Ectodermal cell (in vitro differentiated cells): ENCODE data around the gene CHST2.
"Not testable (repeated sequence)": the region's sequence is repeated elsewhere in the genome, so short reads cannot be mapped to it uniquely, and the experiment has no call there.

Experiments used
- H3K27ac ChIP-seq: 2 replicates; pipeline ENCODE4 v1.7.0; 2013; ENCODE audit warnings: mild to moderate bottlenecking, low read depth, low read length; ENCODE audit not compliant: insufficient read depth, poor library complexity, severe bottlenecking
- H3K27me3 ChIP-seq: 2 replicates; pipeline ENCODE4 v1.7.0; 2013; ENCODE audit warnings: mild to moderate bottlenecking, low read length; ENCODE audit not compliant: insufficient read depth, control insufficient read depth, poor library complexity, severe bottlenecking
- H3K36me3 ChIP-seq: one replicate; pipeline ENCODE4 v1.7.0; 2013; ENCODE audit warnings: low read length; ENCODE audit not compliant: control insufficient read depth, insufficient read depth
- H3K4me1 ChIP-seq: one replicate; pipeline ENCODE4 v1.7.0; 2013; ENCODE audit warnings: low read length; ENCODE audit not compliant: control insufficient read depth, insufficient read depth
- H3K4me3 ChIP-seq: 2 replicates; pipeline ENCODE4 v1.7.0; 2013; ENCODE audit warnings: low read depth, low read length, control low read depth; ENCODE audit not compliant: insufficient read depth
- H3K9me3 ChIP-seq: 2 replicates; pipeline ENCODE4 v1.7.0; 2013; ENCODE audit warnings: mild to moderate bottlenecking, low read length, moderate library complexity; ENCODE audit not compliant: control insufficient read depth
- WGBS, 2 experiments: methylation state at CpG; one replicate each; pipeline ENCODE4 v1.1.7; 2013; ENCODE audit warnings: missing lambda C conversion rate in 2 of 2; 5-methylcytosine and 5-hydroxymethylcytosine counted together

CHST2 gene

GRCh38 chr3:143165211-143165610, 45.6 kb downstream of the CHST2 start:
- no peaks in the 10 kb centered on the region for H3K36me3 ChIP-seq
- no peaks in the 10 kb centered on the region for H3K9me3 ChIP-seq
- no peaks in the 10 kb centered on the region for H3K4me1 ChIP-seq
- WGBS, 2 experiments = 96 to 100% methylated on average over 1 of the region's 1 CpG
- no peak overlapping the region for H3K27ac ChIP-seq
- H3K4me3 ChIP-seq = no peak overlapping the region
- H3K27me3 ChIP-seq = no peaks in the 10 kb centered on the region

- not testable (repeated sequence) for H3K9me3 ChIP-seq, H3K36me3 ChIP-seq, H3K27ac ChIP-seq, H3K4me3 ChIP-seq, H3K4me1 ChIP-seq, H3K27me3 ChIP-seq
- WGBS, 2 experiments = 85 to 89% methylated on average over 2 to 3 of the region's 5 CpGs
Observed at GRCh38 chr3:143165612-143166285, 46.2 kb downstream of the CHST2 start.

GRCh38 chr3:143166376-143166775, 46.8 kb downstream of the CHST2 start:
- Histone ChIP-seq H3K27me3 (no peaks in the 10 kb centered on the region), H3K9me3 (no peaks in the 10 kb centered on the region), H3K4me1 (no peaks in the 10 kb centered on the region), H3K36me3 (no peaks in the 10 kb centered on the region), H3K4me3 (no peak overlapping the region), H3K27ac (no peak overlapping the region)
- WGBS, 2 experiments = 97% methylated on average over 2 to 3 of the region's 3 CpGs

GRCh38 chr3:143167969-143168854, 48.6 kb downstream of the CHST2 start:
- Histone ChIP-seq H3K27ac (no peak overlapping the region), H3K4me1 (no peaks in the 10 kb centered on the region), H3K4me3 (no peak overlapping the region), H3K27me3 (no peaks in the 10 kb centered on the region), H3K9me3 (no peaks in the 10 kb centered on the region), H3K36me3 (no peaks in the 10 kb centered on the region)
- 91 to 98% methylated on average over 1 to 2 of the region's 2 CpGs for WGBS, 2 experiments

GRCh38 chr3:143168855-143169192, 49.3 kb downstream of the CHST2 start:
- H3K27ac ChIP-seq = no peak overlapping the region
- H3K4me3 ChIP-seq = no peak overlapping the region
- no peaks in the 10 kb centered on the region for H3K4me1 ChIP-seq
- 87 to 93% methylated on average over 2 of the region's 2 CpGs for WGBS, 2 experiments
- no peaks in the 10 kb centered on the region for H3K9me3 ChIP-seq
- H3K27me3 ChIP-seq = no peaks in the 10 kb centered on the region
- no peaks in the 10 kb centered on the region for H3K36me3 ChIP-seq

GRCh38 chr3:143170074-143170473, 50.5 kb downstream of the CHST2 start:
- Histone ChIP-seq H3K4me3 (no peak overlapping the region), H3K9me3 (no peaks in the 10 kb centered on the region), H3K27ac (no peak overlapping the region), H3K36me3 (no peaks in the 10 kb centered on the region), H3K4me1 (no peaks in the 10 kb centered on the region), H3K27me3 (no peaks in the 10 kb centered on the region)
- 91 to 92% methylated on average over 6 of the region's 6 CpGs for WGBS, 2 experiments

GRCh38 chr3:143170676-143171075, 51.1 kb downstream of the CHST2 start:
- 33 to 91% methylated on average over 1 of the region's 1 CpG for WGBS, 2 experiments
- H3K36me3 ChIP-seq = no peaks in the 10 kb centered on the region
- no peak overlapping the region for H3K27ac ChIP-seq
- no peaks in the 10 kb centered on the region for H3K9me3 ChIP-seq
- H3K4me3 ChIP-seq = no peak overlapping the region
- no peaks in the 10 kb centered on the region for H3K4me1 ChIP-seq
- no peaks in the 10 kb centered on the region for H3K27me3 ChIP-seq

- H3K27ac ChIP-seq = no peak overlapping the region
- H3K4me1 ChIP-seq = no peaks in the 10 kb centered on the region
- 95 to 96% methylated on average over 3 of the region's 3 CpGs for WGBS, 2 experiments
- H3K36me3 ChIP-seq = no peaks in the 10 kb centered on the region
- no peak overlapping the region for H3K4me3 ChIP-seq
- no peaks in the 10 kb centered on the region for H3K9me3 ChIP-seq
- H3K27me3 ChIP-seq = no peaks in the 10 kb centered on the region
Observed at GRCh38 chr3:143171141-143171980, 51.8 kb downstream of the CHST2 start.

- Histone ChIP-seq H3K27me3 (no peaks in the 10 kb centered on the region), H3K27ac (no peak overlapping the region), H3K4me3 (no peak overlapping the region), H3K36me3 (no peaks in the 10 kb centered on the region), H3K9me3 (no peaks in the 10 kb centered on the region), H3K4me1 (no peaks in the 10 kb centered on the region)
- WGBS, 2 experiments = 95% methylated on average over 5 of the region's 5 CpGs
Observed at GRCh38 chr3:143172062-143172794, 52.7 kb downstream of the CHST2 start.
